ENCODE data around the gene SLIT3.

GRCh38 chr5:168702511-168702910 lies 598.4 kb downstream of the SLIT3 start:
- no peak for TF ChIP-seq CTCF (IDR thresholded peaks at IDR 0.05)
- TF ChIP-seq POLR2A (IDR thresholded peaks at IDR 0.05), result no peak

Data from Peyer's patch (tissue), 4 donors.